ENCODE measurements around the gene MT3.

The MT3 gene

GRCh38 chr16:56607675-56608042 lies 18.3 kb downstream of the MT3 start:
- Histone ChIP-seq H2AK5ac (ENCODE audit: low read depth, low read length) (no peak overlapping the region), H4K91ac (ENCODE audit: low read depth, low read length, poor library complexity) (no peak overlapping the region), H2BK120ac (ENCODE audit: low read depth, low read length) (no peak overlapping the region), H3K79me1 (ENCODE audit: low read depth, low read length) (no peaks in the 10 kb centered on the region), H3K36me3 (replicated peaks in 1 of 2; ENCODE audit: control insufficient read depth in 2 of 2, insufficient read depth in 2 of 2, low read length in 2 of 2) (no peaks in the 10 kb centered on the region), H4K8ac (ENCODE audit: low read depth, low read length) (no peak overlapping the region), H3K9me3 (replicated peaks in 1 of 2; ENCODE audit: control insufficient read depth in 2 of 2, insufficient read depth in 1 of 2, low read depth in 1 of 2, low read length in 2 of 2) (no peaks in the 10 kb centered on the region), H3K27ac (replicated peaks; ENCODE audit: low read length) (no peak overlapping the region), H3K9ac (ENCODE audit: low read depth, low read length, poor library complexity) (no peak overlapping the region), H3K14ac (ENCODE audit: low read length) (no peak overlapping the region), H2BK5ac (ENCODE audit: low read length) (no peak overlapping the region), H3K27me3 (ENCODE audit: control insufficient read depth in 3 of 3, insufficient read depth in 3 of 3, low read depth in 1 of 3, low read length in 3 of 3) (peaks cover 6 to 39% (median 23%) of the 10 kb centered on the region in 3 experiments), H3K23ac (ENCODE audit: low read depth, low read length, poor library complexity) (no peak overlapping the region), H2BK15ac (ENCODE audit: low read length) (no peak overlapping the region), H3K4me1 (ENCODE audit: control insufficient read depth in 2 of 2, insufficient read depth in 1 of 2, low read depth in 1 of 2, low read length in 2 of 2) (peaks cover 16 to 22% of the 10 kb centered on the region in 2 donors), H2BK12ac (ENCODE audit: low read length) (no peak overlapping the region), H3K4me2 (ENCODE audit: insufficient read depth, low read length, poor library complexity, severe bottlenecking) (no peak overlapping the region), H3K4ac (ENCODE audit: low read length) (no peak overlapping the region), H2AFZ (ENCODE audit: low read length) (peak overlapping the region; percentile 81), H3K4me3 (ENCODE audit: low read length in 2 of 2) (no peak overlapping the region), H3K18ac (ENCODE audit: low read length) (no peak overlapping the region)
- DNase-seq (ENCODE audit: low spot score) = no peak
- WGBS, 2 donors (ENCODE audit: extremely low coverage in 2 of 2, insufficient read length in 2 of 2, insufficient replicate concordance in 1 of 2) = no CpG with 5 or more reads among the region's 2 CpGs

GRCh38 chr16:56608043-56608875 lies 18.9 kb downstream of the MT3 start, which contains the start of gene MT2A:
Gene MT2A (plus strand): TSS chr16:56608584. CDS start chr16:56608656, 72 bp downstream.
- H3K27me3 ChIP-seq (ENCODE audit: control insufficient read depth in 3 of 3, insufficient read depth in 3 of 3, low read depth in 1 of 3, low read length in 3 of 3) = peaks cover 6 to 39% (median 25%) of the 10 kb centered on the region in 3 experiments
- no peak within 1 kb of the TSS for H3K4ac ChIP-seq (ENCODE audit: low read length)

GRCh38 chr16:56608876-56609462 lies 19.6 kb downstream of the MT3 start:
- H3K4me1 ChIP-seq (ENCODE audit: control insufficient read depth in 2 of 2, insufficient read depth in 1 of 2, low read depth in 1 of 2, low read length in 2 of 2) = peaks cover 16 to 22% of the 10 kb centered on the region in 2 donors
- H3K36me3 ChIP-seq (replicated peaks in 1 of 2; ENCODE audit: control insufficient read depth in 2 of 2, insufficient read depth in 2 of 2, low read length in 2 of 2) = no peaks in the 10 kb centered on the region
- H3K4me2 ChIP-seq (ENCODE audit: insufficient read depth, low read length, poor library complexity, severe bottlenecking) = peak overlapping the region; percentile 74
- H3K27ac ChIP-seq (replicated peaks; ENCODE audit: low read length) = no peak overlapping the region
- H3K23ac ChIP-seq (ENCODE audit: low read depth, low read length, poor library complexity) = no peak overlapping the region
- H2AFZ ChIP-seq (ENCODE audit: low read length) = peak overlapping the region; percentile 81
- H2BK120ac ChIP-seq (ENCODE audit: low read depth, low read length) = no peak overlapping the region
- H2AK5ac ChIP-seq (ENCODE audit: low read depth, low read length) = no peak overlapping the region
- no peaks in the 10 kb centered on the region for H3K9me3 ChIP-seq (replicated peaks in 1 of 2; ENCODE audit: control insufficient read depth in 2 of 2, insufficient read depth in 1 of 2, low read depth in 1 of 2, low read length in 2 of 2)
- DNase-seq (ENCODE audit: low spot score) = no peak
- no peak overlapping the region for H2BK15ac ChIP-seq (ENCODE audit: low read length)
- WGBS, 2 donors (ENCODE audit: extremely low coverage in 2 of 2, insufficient read length in 2 of 2, insufficient replicate concordance in 1 of 2) = no CpG with 5 or more reads among the region's 21 CpGs
- no peak overlapping the region for H3K18ac ChIP-seq (ENCODE audit: low read length)
- no peak overlapping the region for H3K14ac ChIP-seq (ENCODE audit: low read length)
- no peak overlapping the region for H4K8ac ChIP-seq (ENCODE audit: low read depth, low read length)
- H2BK5ac ChIP-seq (ENCODE audit: low read length) = no peak overlapping the region
- no peak overlapping the region for H2BK12ac ChIP-seq (ENCODE audit: low read length)
- peaks cover 6 to 39% (median 31%) of the 10 kb centered on the region in 3 experiments for H3K27me3 ChIP-seq (ENCODE audit: control insufficient read depth in 3 of 3, insufficient read depth in 3 of 3, low read depth in 1 of 3, low read length in 3 of 3)
- H4K91ac ChIP-seq (ENCODE audit: low read depth, low read length, poor library complexity) = no peak overlapping the region
- H3K4ac ChIP-seq (ENCODE audit: low read length) = no peak overlapping the region
- no peak overlapping the region for H3K9ac ChIP-seq (ENCODE audit: low read depth, low read length, poor library complexity)
- no peaks in the 10 kb centered on the region for H3K79me1 ChIP-seq (ENCODE audit: low read depth, low read length)
- H3K4me3 ChIP-seq (ENCODE audit: low read length in 2 of 2) = peak overlapping the region in 1 of 2 donors; percentile 48

More at GRCh38 chr16:56608043-56608875, 18.9 kb downstream of the MT3 start, which contains the start of gene MT2A:
- H3K9me3 ChIP-seq (replicated peaks in 1 of 2; ENCODE audit: control insufficient read depth in 2 of 2, insufficient read depth in 1 of 2, low read depth in 1 of 2, low read length in 2 of 2) = no peaks in the 10 kb centered on the region
- H3K18ac ChIP-seq (ENCODE audit: low read length) = peak within 1 kb of the TSS; percentile 92
- H3K4me3 ChIP-seq (ENCODE audit: low read length in 2 of 2) = peak within 1 kb of the TSS; percentile 48 to 75
- no peak within 1 kb of the TSS for H4K8ac ChIP-seq (ENCODE audit: low read depth, low read length)
- H3K4me2 ChIP-seq (ENCODE audit: insufficient read depth, low read length, poor library complexity, severe bottlenecking) = peak within 1 kb of the TSS; percentile 74
- no peak within 1 kb of the TSS for H3K14ac ChIP-seq (ENCODE audit: low read length)
- H2BK15ac ChIP-seq (ENCODE audit: low read length) = no peak within 1 kb of the TSS
- no CpG with 5 or more reads among the region's 62 CpGs for whole genome bisulfite sequencing, 2 donors (ENCODE audit: extremely low coverage in 2 of 2, insufficient read length in 2 of 2, insufficient replicate concordance in 1 of 2)
- DNase-seq (ENCODE audit: low spot score) = peak; percentile 78
- no peaks in the 10 kb centered on the region for H3K36me3 ChIP-seq (replicated peaks in 1 of 2; ENCODE audit: control insufficient read depth in 2 of 2, insufficient read depth in 2 of 2, low read length in 2 of 2)
- peak within 1 kb of the TSS; percentile 66 for H3K23ac ChIP-seq (ENCODE audit: low read depth, low read length, poor library complexity)
- H2BK12ac ChIP-seq (ENCODE audit: low read length) = peak within 1 kb of the TSS; percentile 69
- no peak within 1 kb of the TSS for H3K27ac ChIP-seq (replicated peaks; ENCODE audit: low read length)
- H2AK5ac ChIP-seq (ENCODE audit: low read depth, low read length) = no peak within 1 kb of the TSS
- H2BK5ac ChIP-seq (ENCODE audit: low read length) = no peak within 1 kb of the TSS
- H4K91ac ChIP-seq (ENCODE audit: low read depth, low read length, poor library complexity) = no peak within 1 kb of the TSS
- peak within 1 kb of the TSS; percentile 81 for H2AFZ ChIP-seq (ENCODE audit: low read length)
- H3K4me1 ChIP-seq (ENCODE audit: control insufficient read depth in 2 of 2, insufficient read depth in 1 of 2, low read depth in 1 of 2, low read length in 2 of 2) = peaks cover 16 to 22% of the 10 kb centered on the region in 2 donors
- H3K9ac ChIP-seq (ENCODE audit: low read depth, low read length, poor library complexity) = peak within 1 kb of the TSS; percentile 64
- no peaks in the 10 kb centered on the region for H3K79me1 ChIP-seq (ENCODE audit: low read depth, low read length)
- H2BK120ac ChIP-seq (ENCODE audit: low read depth, low read length) = no peak within 1 kb of the TSS

GRCh38 chr16:56609463-56609921 lies 20.2 kb downstream of the MT3 start:
- Histone ChIP-seq H2BK12ac (ENCODE audit: low read length) (no peak overlapping the region), H4K91ac (ENCODE audit: low read depth, low read length, poor library complexity) (no peak overlapping the region), H3K27me3 (ENCODE audit: control insufficient read depth in 3 of 3, insufficient read depth in 3 of 3, low read depth in 1 of 3, low read length in 3 of 3) (peaks cover 6 to 39% (median 31%) of the 10 kb centered on the region in 3 experiments), H3K27ac (replicated peaks; ENCODE audit: low read length) (no peak overlapping the region), H3K4me2 (ENCODE audit: insufficient read depth, low read length, poor library complexity, severe bottlenecking) (no peak overlapping the region), H2BK15ac (ENCODE audit: low read length) (no peak overlapping the region), H3K79me1 (ENCODE audit: low read depth, low read length) (no peaks in the 10 kb centered on the region), H3K4me3 (ENCODE audit: low read length in 2 of 2) (peak overlapping the region in 1 of 2 donors; percentile 48), H3K14ac (ENCODE audit: low read length) (no peak overlapping the region), H2BK5ac (ENCODE audit: low read length) (no peak overlapping the region), H2AK5ac (ENCODE audit: low read depth, low read length) (no peak overlapping the region), H3K4ac (ENCODE audit: low read length) (no peak overlapping the region), H3K18ac (ENCODE audit: low read length) (no peak overlapping the region), H3K9me3 (replicated peaks in 1 of 2; ENCODE audit: control insufficient read depth in 2 of 2, insufficient read depth in 1 of 2, low read depth in 1 of 2, low read length in 2 of 2) (no peaks in the 10 kb centered on the region), H3K4me1 (ENCODE audit: control insufficient read depth in 2 of 2, insufficient read depth in 1 of 2, low read depth in 1 of 2, low read length in 2 of 2) (peaks cover 16 to 22% of the 10 kb centered on the region in 2 donors), H2BK120ac (ENCODE audit: low read depth, low read length) (no peak overlapping the region), H3K9ac (ENCODE audit: low read depth, low read length, poor library complexity) (no peak overlapping the region), H3K23ac (ENCODE audit: low read depth, low read length, poor library complexity) (no peak overlapping the region), H2AFZ (ENCODE audit: low read length) (peak overlapping the region; percentile 81), H3K36me3 (replicated peaks in 1 of 2; ENCODE audit: control insufficient read depth in 2 of 2, insufficient read depth in 2 of 2, low read length in 2 of 2) (no peaks in the 10 kb centered on the region), H4K8ac (ENCODE audit: low read depth, low read length) (no peak overlapping the region)
- whole genome bisulfite sequencing, 2 donors (ENCODE audit: extremely low coverage in 2 of 2, insufficient read length in 2 of 2, insufficient replicate concordance in 1 of 2) = no CpG with 5 or more reads among the region's 6 CpGs
- DNase-seq (ENCODE audit: low spot score) = no peak

Data from neuronal stem cell (in vitro differentiated cells).